ENCODE results near the gene PIWIL4.
"Not testable (repeated sequence)": the region's sequence is repeated elsewhere in the genome, so short reads cannot be mapped to it uniquely, and the experiment has no call there.

Gene PIWIL4

DNA sequence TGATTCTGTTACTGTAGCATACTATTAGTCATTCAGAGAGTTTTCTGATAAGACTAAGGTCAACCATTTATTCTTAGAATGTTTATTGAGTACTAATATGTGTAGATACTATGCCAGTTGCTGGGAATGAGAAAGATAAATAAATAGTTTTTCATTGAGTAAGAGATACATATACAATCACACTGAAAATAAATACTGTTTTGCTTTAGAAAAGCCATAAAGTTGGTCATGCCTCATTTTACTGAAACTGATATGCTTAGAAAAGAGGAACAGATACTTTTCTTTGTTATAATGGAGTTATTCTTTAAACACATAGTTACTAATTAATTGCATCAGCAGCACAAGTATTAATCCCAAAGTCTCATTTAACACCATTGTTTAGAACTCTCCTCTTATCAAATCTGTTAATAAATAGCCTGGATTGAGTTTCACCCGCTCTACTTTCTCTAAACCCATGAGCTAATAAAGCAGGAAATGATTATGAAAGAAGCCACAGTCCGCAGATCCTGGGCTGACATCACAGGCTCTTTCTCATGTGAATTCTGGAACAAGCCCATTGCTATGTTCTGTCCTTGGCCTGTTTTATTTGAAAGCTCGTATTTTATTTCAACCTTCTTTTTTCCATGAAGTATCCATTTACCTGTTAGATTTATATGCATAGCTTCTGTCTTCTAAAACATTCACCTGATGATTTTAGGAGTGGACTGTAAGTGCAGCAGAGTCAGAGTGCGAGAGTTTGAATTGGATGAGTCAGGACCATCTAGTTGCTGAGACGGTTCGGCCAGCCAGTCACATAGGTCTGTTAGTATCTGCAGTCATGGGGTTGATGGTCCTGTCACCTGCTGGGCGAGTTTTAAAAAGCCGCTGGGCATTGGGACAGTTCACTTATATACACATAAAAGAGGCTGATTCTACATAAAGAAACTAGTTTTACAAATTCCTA, 35.5 kb downstream of the PIWIL4 start:
- peak; percentile 75 to 86 for DNase-seq (ENCODE audit: low read depth in 2 of 2)
- TF ChIP-seq, protein P1, sequence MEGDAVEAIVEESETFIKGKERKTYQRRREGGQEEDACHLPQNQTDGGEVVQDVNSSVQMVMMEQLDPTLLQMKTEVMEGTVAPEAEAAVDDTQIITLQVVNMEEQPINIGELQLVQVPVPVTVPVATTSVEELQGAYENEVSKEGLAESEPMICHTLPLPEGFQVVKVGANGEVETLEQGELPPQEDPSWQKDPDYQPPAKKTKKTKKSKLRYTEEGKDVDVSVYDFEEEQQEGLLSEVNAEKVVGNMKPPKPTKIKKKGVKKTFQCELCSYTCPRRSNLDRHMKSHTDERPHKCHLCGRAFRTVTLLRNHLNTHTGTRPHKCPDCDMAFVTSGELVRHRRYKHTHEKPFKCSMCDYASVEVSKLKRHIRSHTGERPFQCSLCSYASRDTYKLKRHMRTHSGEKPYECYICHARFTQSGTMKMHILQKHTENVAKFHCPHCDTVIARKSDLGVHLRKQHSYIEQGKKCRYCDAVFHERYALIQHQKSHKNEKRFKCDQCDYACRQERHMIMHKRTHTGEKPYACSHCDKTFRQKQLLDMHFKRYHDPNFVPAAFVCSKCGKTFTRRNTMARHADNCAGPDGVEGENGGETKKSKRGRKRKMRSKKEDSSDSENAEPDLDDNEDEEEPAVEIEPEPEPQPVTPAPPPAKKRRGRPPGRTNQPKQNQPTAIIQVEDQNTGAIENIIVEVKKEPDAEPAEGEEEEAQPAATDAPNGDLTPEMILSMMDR (IDR thresholded peaks at IDR 0.05; ENCODE audit: low read depth, low read length) = peak; percentile 52
- no peak overlapping the region for H3K4me3 ChIP-seq (replicated peaks in 1 of 2; ENCODE audit: low read depth in 2 of 2, low read length in 2 of 2)

GRCh38 chr11:94603587-94603986, 36.4 kb downstream of the PIWIL4 start:
- TF ChIP-seq, protein P1 (IDR thresholded peaks at IDR 0.05; ENCODE audit: low read depth, low read length) = no peak
- DNase-seq (ENCODE audit: low read depth in 2 of 2) = no peak
- H3K4me3 ChIP-seq (replicated peaks in 1 of 2; ENCODE audit: low read depth in 2 of 2, low read length in 2 of 2) = no peak overlapping the region

- no peak for DNase-seq (ENCODE audit: low read depth in 2 of 2)
- TF ChIP-seq, protein P1 (IDR thresholded peaks at IDR 0.05; ENCODE audit: low read depth, low read length) = no peak
- H3K4me3 ChIP-seq (replicated peaks in 1 of 2; ENCODE audit: low read depth in 2 of 2, low read length in 2 of 2) = no peak overlapping the region
Measured at GRCh38 chr11:94604482-94604881, 37.3 kb downstream of the PIWIL4 start.

DNA sequence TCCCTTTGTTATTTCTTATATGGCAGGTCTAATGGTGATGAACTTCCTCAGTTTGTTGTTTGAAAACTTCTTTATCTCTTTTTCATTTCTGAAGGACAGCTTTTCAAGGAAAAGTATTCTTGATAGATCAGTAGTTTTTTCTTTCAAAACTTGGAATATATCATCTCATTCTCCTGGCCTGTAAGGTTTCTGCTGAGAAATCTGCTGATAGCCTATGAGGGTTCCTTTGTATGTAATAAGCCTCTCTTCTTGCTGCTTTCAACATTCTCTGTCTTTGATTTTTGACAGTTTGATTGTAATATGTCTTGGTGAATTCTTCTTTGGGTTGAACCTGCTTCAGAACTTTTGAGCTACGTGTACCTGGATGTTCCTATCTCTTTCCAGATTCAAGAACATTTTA, 46.0 kb downstream of the PIWIL4 start:
- TF ChIP-seq, protein P1 (IDR thresholded peaks at IDR 0.05; ENCODE audit: low read depth, low read length) = no peak
- no peak for DNase-seq (ENCODE audit: low read depth in 2 of 2)
- H3K4me3 ChIP-seq (replicated peaks in 1 of 2; ENCODE audit: low read depth in 2 of 2, low read length in 2 of 2) = no peak overlapping the region

- TF ChIP-seq, protein P1 (IDR thresholded peaks at IDR 0.05; ENCODE audit: low read depth, low read length) = peak; percentile 85
- H3K4me3 ChIP-seq (replicated peaks in 1 of 2; ENCODE audit: low read depth in 2 of 2, low read length in 2 of 2) = no peak overlapping the region
- DNase-seq (ENCODE audit: low read depth in 2 of 2) = peak; percentile 89
Measured at GRCh38 chr11:94623120-94623735, 56.1 kb downstream of the PIWIL4 start.

DNA sequence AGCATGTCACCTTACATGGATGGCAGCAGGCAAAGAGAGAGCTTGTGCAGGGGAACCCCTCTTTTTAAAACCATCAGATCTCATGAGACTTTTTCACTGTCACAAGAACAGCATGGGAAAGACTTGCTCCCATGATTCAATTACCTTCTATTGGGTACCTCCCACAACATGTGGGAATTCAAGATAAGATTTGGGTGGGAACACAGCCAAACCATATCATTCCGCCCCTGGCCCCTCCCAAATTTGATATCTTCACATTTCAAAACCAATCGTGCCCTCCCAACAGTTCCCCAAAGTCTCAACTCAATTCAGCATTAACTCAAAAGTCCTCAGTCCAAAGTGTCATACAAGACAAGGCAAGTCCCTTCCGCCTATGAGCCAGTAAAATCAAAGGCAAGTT, 58.3 kb downstream of the PIWIL4 start:
- H3K4me3 ChIP-seq (replicated peaks in 1 of 2; ENCODE audit: low read depth in 2 of 2, low read length in 2 of 2); DNase-seq (ENCODE audit: low read depth in 2 of 2): not testable (repeated sequence)

GRCh38 chr11:94627003-94627560, 59.9 kb downstream of the PIWIL4 start:
- H3K4me3 ChIP-seq (replicated peaks in 1 of 2; ENCODE audit: low read depth in 2 of 2, low read length in 2 of 2) = not testable (repeated sequence)

More at GRCh38 chr11:94627003-94627560, 59.9 kb downstream of the PIWIL4 start:
- not testable (repeated sequence) for DNase-seq (ENCODE audit: low read depth in 2 of 2)

Data from cardiac fibroblast (primary cell).